HG03342 (cell line): Measurements from ENCODE around the gene AUTS2.

Experiments
- ATAC-seq: cut with Tn5 transposase; IDR thresholded peaks from one replicate; pipeline ENCODE4 v1.9.1; 2021; ENCODE audit warnings: mild to moderate bottlenecking, moderate library complexity; ENCODE audit not compliant: unreplicated experiment

Gene AUTS2

GRCh38 chr7:69654849-69655707, 56.8 kb downstream of the AUTS2 start:
- ATAC-seq = no peak

- no peak for ATAC-seq
Observed at GRCh38 chr7:69656077-69656476, 57.8 kb downstream of the AUTS2 start.

GRCh38 chr7:69656890-69657289, 58.6 kb downstream of the AUTS2 start:
- no peak for ATAC-seq

GRCh38 chr7:69657331-69657730, 59.1 kb downstream of the AUTS2 start:
- no peak for ATAC-seq

GRCh38 chr7:69657985-69658384, 59.7 kb downstream of the AUTS2 start:
- no peak for ATAC-seq

GRCh38 chr7:69659983-69660382, 61.7 kb downstream of the AUTS2 start:
- no peak for ATAC-seq

- no peak for ATAC-seq
Observed at GRCh38 chr7:69661342-69661741, 63.1 kb downstream of the AUTS2 start.

- peak; percentile 67 for ATAC-seq
Observed at GRCh38 chr7:69663911-69664832, 65.9 kb downstream of the AUTS2 start.

GRCh38 chr7:69665369-69665768, 67.1 kb downstream of the AUTS2 start:
- no peak for ATAC-seq

- no peak for ATAC-seq
Observed at GRCh38 chr7:69668339-69668870, 70.1 kb downstream of the AUTS2 start.

- no peak for ATAC-seq
Observed at GRCh38 chr7:69670701-69671100, 72.4 kb downstream of the AUTS2 start.

GRCh38 chr7:69673074-69673473, 74.8 kb downstream of the AUTS2 start:
- ATAC-seq = no peak

GRCh38 chr7:69674701-69675182, 76.5 kb downstream of the AUTS2 start:
- ATAC-seq = peak; percentile 83

- no peak for ATAC-seq
Observed at GRCh38 chr7:69676247-69676646, 78.0 kb downstream of the AUTS2 start.

- no peak for ATAC-seq
Observed at GRCh38 chr7:69677054-69677852, 79.0 kb downstream of the AUTS2 start.

GRCh38 chr7:69677881-69678493, 79.7 kb downstream of the AUTS2 start:
- ATAC-seq = no peak

GRCh38 chr7:69678494-69679187, 80.4 kb downstream of the AUTS2 start:
- no peak for ATAC-seq

- no peak for ATAC-seq
Observed at GRCh38 chr7:69681181-69681580, 82.9 kb downstream of the AUTS2 start.

- no peak for ATAC-seq
Observed at GRCh38 chr7:69682518-69682917, 84.2 kb downstream of the AUTS2 start.
